ENCODE measurements around the gene SPI1.

The SPI1 gene

GRCh38 chr11:47325271-47326041 is 52.9 kb downstream of the SPI1 start:
- no peak overlapping the region for H3K14ac ChIP-seq (ENCODE audit: low read length in 2 of 2)
- H3K18ac ChIP-seq (ENCODE audit: low read depth in 1 of 2, low read length in 2 of 2) = no peak overlapping the region
- H3K9me3 ChIP-seq (ENCODE audit: control insufficient read depth, low read length) = no peaks in the 10 kb centered on the region
- H2BK5ac ChIP-seq (ENCODE audit: low read depth, low read length, poor library complexity, severe bottlenecking) = no peak overlapping the region
- H4K91ac ChIP-seq (ENCODE audit: low read length) = no peak overlapping the region
- H3K4me3 ChIP-seq (ENCODE audit: insufficient read depth in 1 of 2, low read depth in 1 of 2, low read length in 2 of 2) = no peak overlapping the region
- H3K27me3 ChIP-seq (ENCODE audit: control insufficient read depth in 1 of 2, insufficient read depth in 1 of 2, low read length in 2 of 2) = no peaks in the 10 kb centered on the region
- no peak overlapping the region for H3K4me2 ChIP-seq (ENCODE audit: low read length, poor library complexity, severe bottlenecking)
- peaks cover 4% of the 10 kb centered on the region for H3K79me1 ChIP-seq (replicated peaks; ENCODE audit: low read length, poor library complexity, severe bottlenecking)
- DNase-seq = no peak
- H2BK15ac ChIP-seq (ENCODE audit: low read depth, poor library complexity, severe bottlenecking) = no peak overlapping the region
- peaks cover 12 to 64% of the 10 kb centered on the region in 2 experiments for H3K36me3 ChIP-seq (ENCODE audit: control insufficient read depth in 1 of 2, insufficient read depth in 2 of 2, low read depth in 1 of 2, low read length in 2 of 2)
- H2AK5ac ChIP-seq (ENCODE audit: low read length, severe bottlenecking) = no peak overlapping the region
- WGBS = 92% methylated on average over 14 of the region's 15 CpGs
- no peak overlapping the region for H3K23ac ChIP-seq (ENCODE audit: low read length in 2 of 2)
- H3K9ac ChIP-seq (ENCODE audit: low read length) = no peak overlapping the region
- peaks cover 7% of the 10 kb centered on the region for H3K4me1 ChIP-seq (ENCODE audit: control insufficient read depth, insufficient read depth, low read depth, low read length)
- no peak overlapping the region for H3K27ac ChIP-seq (ENCODE audit: low read length, poor library complexity, severe bottlenecking)
- H2AFZ ChIP-seq (ENCODE audit: low read depth, low read length) = no peak overlapping the region
- no peak overlapping the region for H2BK120ac ChIP-seq (ENCODE audit: low read depth, low read length)
- no peak overlapping the region for H4K8ac ChIP-seq (ENCODE audit: low read length)
- no peak overlapping the region for H2BK12ac ChIP-seq (ENCODE audit: low read length in 2 of 2)
- H3K4ac ChIP-seq (ENCODE audit: low read depth in 1 of 2, low read length in 2 of 2) = no peak overlapping the region

DNA sequence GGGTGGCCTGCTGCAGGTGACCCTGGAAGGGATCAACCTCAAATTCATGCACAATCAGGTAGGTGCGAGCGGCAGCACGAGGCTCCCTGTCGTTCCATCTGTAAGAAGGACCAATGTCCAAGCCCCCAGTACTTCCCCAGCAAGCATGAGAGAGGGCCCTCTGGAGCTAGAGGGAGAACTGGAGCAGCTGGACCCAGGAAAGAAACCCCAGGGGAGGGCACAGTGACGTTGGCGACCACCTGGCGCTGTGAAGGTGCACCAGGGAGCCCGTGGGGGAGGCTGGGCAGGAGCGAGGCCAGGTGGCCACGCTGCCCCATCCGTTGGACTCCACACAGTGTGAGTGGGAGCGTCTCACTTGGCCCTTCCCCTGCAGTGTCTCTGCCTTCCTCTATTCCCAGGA is 53.8 kb downstream of the SPI1 start:
- H3K4me2 ChIP-seq (ENCODE audit: low read length, poor library complexity, severe bottlenecking) = no peak overlapping the region
- no peak overlapping the region for H2BK5ac ChIP-seq (ENCODE audit: low read depth, low read length, poor library complexity, severe bottlenecking)
- no peak overlapping the region for H3K9ac ChIP-seq (ENCODE audit: low read length)
- peaks cover 12 to 59% of the 10 kb centered on the region in 2 experiments for H3K36me3 ChIP-seq (ENCODE audit: control insufficient read depth in 1 of 2, insufficient read depth in 2 of 2, low read depth in 1 of 2, low read length in 2 of 2)
- H3K14ac ChIP-seq (ENCODE audit: low read length in 2 of 2) = no peak overlapping the region
- DNase-seq = no peak
- H2BK120ac ChIP-seq (ENCODE audit: low read depth, low read length) = no peak overlapping the region
- H3K4me3 ChIP-seq (ENCODE audit: insufficient read depth in 1 of 2, low read depth in 1 of 2, low read length in 2 of 2) = no peak overlapping the region
- H3K4me1 ChIP-seq (ENCODE audit: control insufficient read depth, insufficient read depth, low read depth, low read length) = peaks cover under 1% of the 10 kb centered on the region
- no peaks in the 10 kb centered on the region for H3K9me3 ChIP-seq (ENCODE audit: control insufficient read depth, low read length)
- H2BK12ac ChIP-seq (ENCODE audit: low read length in 2 of 2) = no peak overlapping the region
- H3K18ac ChIP-seq (ENCODE audit: low read depth in 1 of 2, low read length in 2 of 2) = no peak overlapping the region
- no peak overlapping the region for H3K4ac ChIP-seq (ENCODE audit: low read depth in 1 of 2, low read length in 2 of 2)
- H2AK5ac ChIP-seq (ENCODE audit: low read length, severe bottlenecking) = no peak overlapping the region
- H2BK15ac ChIP-seq (ENCODE audit: low read depth, poor library complexity, severe bottlenecking) = no peak overlapping the region
- no peak overlapping the region for H4K91ac ChIP-seq (ENCODE audit: low read length)
- no peak overlapping the region for H2AFZ ChIP-seq (ENCODE audit: low read depth, low read length)
- no peak overlapping the region for H3K27ac ChIP-seq (ENCODE audit: low read length, poor library complexity, severe bottlenecking)
- no peak overlapping the region for H4K8ac ChIP-seq (ENCODE audit: low read length)
- 96% methylated on average over 10 of the region's 12 CpGs for WGBS
- H3K79me1 ChIP-seq (replicated peaks; ENCODE audit: low read length, poor library complexity, severe bottlenecking) = peaks cover 4% of the 10 kb centered on the region
- no peak overlapping the region for H3K23ac ChIP-seq (ENCODE audit: low read length in 2 of 2)
- H3K27me3 ChIP-seq (ENCODE audit: control insufficient read depth in 1 of 2, insufficient read depth in 1 of 2, low read length in 2 of 2) = no peaks in the 10 kb centered on the region

DNA sequence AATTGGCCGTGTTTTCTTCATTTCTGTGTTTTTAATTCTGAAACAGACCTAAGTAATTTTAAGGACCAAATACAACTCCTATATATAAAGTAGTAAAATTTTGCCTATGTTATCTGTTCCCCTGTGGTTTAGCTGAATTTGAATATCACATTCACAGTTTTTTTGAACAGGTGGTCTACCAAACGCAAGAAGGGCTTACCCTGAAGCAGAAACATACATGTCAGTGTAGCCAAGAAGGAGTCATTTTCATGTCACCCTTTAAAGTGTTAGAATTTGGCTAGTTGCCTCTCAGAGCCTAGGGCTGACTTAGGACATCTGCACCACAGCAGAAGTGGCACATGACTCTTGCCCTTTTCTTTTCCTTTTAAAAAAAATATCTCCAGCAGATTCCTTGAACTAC is 60.2 kb downstream of the SPI1 start:
- Histone ChIP-seq H3K18ac (ENCODE audit: low read depth in 1 of 2, low read length in 2 of 2) (no peak overlapping the region), H4K8ac (ENCODE audit: low read length) (no peak overlapping the region), H2BK15ac (ENCODE audit: low read depth, poor library complexity, severe bottlenecking) (no peak overlapping the region), H3K27me3 (ENCODE audit: control insufficient read depth in 1 of 2, insufficient read depth in 1 of 2, low read length in 2 of 2) (no peaks in the 10 kb centered on the region), H3K14ac (ENCODE audit: low read length in 2 of 2) (no peak overlapping the region), H3K4me1 (ENCODE audit: control insufficient read depth, insufficient read depth, low read depth, low read length) (no peaks in the 10 kb centered on the region), H3K4me3 (ENCODE audit: insufficient read depth in 1 of 2, low read depth in 1 of 2, low read length in 2 of 2) (no peak overlapping the region), H3K9me3 (ENCODE audit: control insufficient read depth, low read length) (no peaks in the 10 kb centered on the region), H2AK5ac (ENCODE audit: low read length, severe bottlenecking) (no peak overlapping the region), H2AFZ (ENCODE audit: low read depth, low read length) (no peak overlapping the region), H4K91ac (ENCODE audit: low read length) (no peak overlapping the region), H2BK5ac (ENCODE audit: low read depth, low read length, poor library complexity, severe bottlenecking) (no peak overlapping the region), H3K4ac (ENCODE audit: low read depth in 1 of 2, low read length in 2 of 2) (no peak overlapping the region), H3K23ac (ENCODE audit: low read length in 2 of 2) (no peak overlapping the region), H3K79me1 (replicated peaks; ENCODE audit: low read length, poor library complexity, severe bottlenecking) (peaks cover 2% of the 10 kb centered on the region), H3K36me3 (ENCODE audit: control insufficient read depth in 1 of 2, insufficient read depth in 2 of 2, low read depth in 1 of 2, low read length in 2 of 2) (peaks cover 28 to 35% of the 10 kb centered on the region in 2 experiments), H2BK12ac (ENCODE audit: low read length in 2 of 2) (no peak overlapping the region), H3K4me2 (ENCODE audit: low read length, poor library complexity, severe bottlenecking) (no peak overlapping the region), H3K27ac (ENCODE audit: low read length, poor library complexity, severe bottlenecking) (no peak overlapping the region), H3K9ac (ENCODE audit: low read length) (no peak overlapping the region), H2BK120ac (ENCODE audit: low read depth, low read length) (no peak overlapping the region)
- no peak for DNase-seq
- WGBS = 100% methylated on average over 1 of the region's 2 CpGs

- no peak overlapping the region for H2BK15ac ChIP-seq (ENCODE audit: low read depth, poor library complexity, severe bottlenecking)
- H3K36me3 ChIP-seq (ENCODE audit: control insufficient read depth in 1 of 2, insufficient read depth in 2 of 2, low read depth in 1 of 2, low read length in 2 of 2) = peaks cover 24 to 38% of the 10 kb centered on the region in 2 experiments
- H3K4ac ChIP-seq (ENCODE audit: low read depth in 1 of 2, low read length in 2 of 2) = no peak overlapping the region
- H3K27ac ChIP-seq (ENCODE audit: low read length, poor library complexity, severe bottlenecking) = no peak overlapping the region
- no peak for DNase-seq
- no peak overlapping the region for H3K9ac ChIP-seq (ENCODE audit: low read length)
- H3K9me3 ChIP-seq (ENCODE audit: control insufficient read depth, low read length) = no peaks in the 10 kb centered on the region
- peaks cover 2% of the 10 kb centered on the region for H3K79me1 ChIP-seq (replicated peaks; ENCODE audit: low read length, poor library complexity, severe bottlenecking)
- WGBS = 98% methylated on average over 5 of the region's 5 CpGs
- no peak overlapping the region for H3K14ac ChIP-seq (ENCODE audit: low read length in 2 of 2)
- H4K8ac ChIP-seq (ENCODE audit: low read length) = no peak overlapping the region
- H4K91ac ChIP-seq (ENCODE audit: low read length) = no peak overlapping the region
- no peak overlapping the region for H2AFZ ChIP-seq (ENCODE audit: low read depth, low read length)
- no peak overlapping the region for H3K23ac ChIP-seq (ENCODE audit: low read length in 2 of 2)
- no peak overlapping the region for H3K4me3 ChIP-seq (ENCODE audit: insufficient read depth in 1 of 2, low read depth in 1 of 2, low read length in 2 of 2)
- H2AK5ac ChIP-seq (ENCODE audit: low read length, severe bottlenecking) = no peak overlapping the region
- no peak overlapping the region for H2BK12ac ChIP-seq (ENCODE audit: low read length in 2 of 2)
- no peaks in the 10 kb centered on the region for H3K27me3 ChIP-seq (ENCODE audit: control insufficient read depth in 1 of 2, insufficient read depth in 1 of 2, low read length in 2 of 2)
- no peak overlapping the region for H3K18ac ChIP-seq (ENCODE audit: low read depth in 1 of 2, low read length in 2 of 2)
- H3K4me1 ChIP-seq (ENCODE audit: control insufficient read depth, insufficient read depth, low read depth, low read length) = no peaks in the 10 kb centered on the region
- H2BK5ac ChIP-seq (ENCODE audit: low read depth, low read length, poor library complexity, severe bottlenecking) = no peak overlapping the region
- no peak overlapping the region for H2BK120ac ChIP-seq (ENCODE audit: low read depth, low read length)
- H3K4me2 ChIP-seq (ENCODE audit: low read length, poor library complexity, severe bottlenecking) = no peak overlapping the region
Observed at GRCh38 chr11:47317064-47317828, 61.1 kb downstream of the SPI1 start.
